ENCODE measurements around the gene MYH9.

- TF ChIP-seq, protein P1, sequence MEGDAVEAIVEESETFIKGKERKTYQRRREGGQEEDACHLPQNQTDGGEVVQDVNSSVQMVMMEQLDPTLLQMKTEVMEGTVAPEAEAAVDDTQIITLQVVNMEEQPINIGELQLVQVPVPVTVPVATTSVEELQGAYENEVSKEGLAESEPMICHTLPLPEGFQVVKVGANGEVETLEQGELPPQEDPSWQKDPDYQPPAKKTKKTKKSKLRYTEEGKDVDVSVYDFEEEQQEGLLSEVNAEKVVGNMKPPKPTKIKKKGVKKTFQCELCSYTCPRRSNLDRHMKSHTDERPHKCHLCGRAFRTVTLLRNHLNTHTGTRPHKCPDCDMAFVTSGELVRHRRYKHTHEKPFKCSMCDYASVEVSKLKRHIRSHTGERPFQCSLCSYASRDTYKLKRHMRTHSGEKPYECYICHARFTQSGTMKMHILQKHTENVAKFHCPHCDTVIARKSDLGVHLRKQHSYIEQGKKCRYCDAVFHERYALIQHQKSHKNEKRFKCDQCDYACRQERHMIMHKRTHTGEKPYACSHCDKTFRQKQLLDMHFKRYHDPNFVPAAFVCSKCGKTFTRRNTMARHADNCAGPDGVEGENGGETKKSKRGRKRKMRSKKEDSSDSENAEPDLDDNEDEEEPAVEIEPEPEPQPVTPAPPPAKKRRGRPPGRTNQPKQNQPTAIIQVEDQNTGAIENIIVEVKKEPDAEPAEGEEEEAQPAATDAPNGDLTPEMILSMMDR (conservative IDR thresholded peaks at IDR 0.05; ENCODE audit: low read length), result no peak
- no peak for TF ChIP-seq EZH2phosphoT487 (IDR thresholded peaks at IDR 0.05; ENCODE audit: borderline replicate concordance, low read depth, low read length)
These were observed 24.8 kb downstream of the MYH9 start for GRCh38 chr22:36362932-36363331.
